GM03348 (cell line): ENCODE data around the gene SLC17A3.

Source experiments
- DNase-seq: peaks from one replicate; pipeline ENCODE4 v3.0.0; 2012; ENCODE audit warnings: low spot score

Gene SLC17A3

DNA sequence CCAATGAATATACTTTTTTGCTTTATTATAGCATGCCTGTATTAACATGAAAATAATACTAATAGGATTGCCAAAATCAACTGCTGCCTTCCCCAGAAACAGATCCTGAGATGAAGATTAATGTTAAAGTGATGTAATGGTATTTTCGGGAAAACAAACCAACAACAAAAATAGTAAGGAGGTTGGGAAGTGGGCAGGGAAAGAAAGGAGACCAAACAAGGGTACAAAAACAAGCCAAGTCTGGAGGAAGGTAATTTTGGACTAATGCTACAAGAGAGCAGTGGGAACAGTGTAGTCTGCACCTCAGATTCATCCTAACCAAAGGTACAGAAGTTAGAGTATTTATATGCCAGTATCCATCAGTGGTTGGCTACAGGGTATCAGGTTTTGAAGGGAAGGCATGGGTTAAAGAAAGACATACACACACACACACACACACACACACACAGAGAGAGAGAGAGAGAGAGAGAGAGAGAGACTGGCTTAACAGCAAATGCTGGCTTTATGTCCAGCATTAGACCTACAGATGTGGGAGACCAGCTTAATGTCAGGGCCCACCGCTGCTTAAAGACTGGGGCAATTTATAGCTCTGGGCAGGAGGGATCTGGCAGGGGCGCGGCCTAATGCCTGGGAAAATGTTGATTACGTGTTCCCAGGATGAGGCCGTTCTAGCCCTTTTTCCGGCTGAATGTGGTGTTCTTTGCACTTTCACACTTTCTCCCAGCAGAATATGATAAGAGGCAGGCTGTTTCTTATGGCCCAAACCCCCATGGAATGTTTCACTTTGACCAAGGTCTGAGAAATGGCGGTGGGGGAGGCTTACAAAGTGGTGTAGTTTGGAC is 38.4 kb downstream of the SLC17A3 start:
- no peak for DNase-seq

DNA sequence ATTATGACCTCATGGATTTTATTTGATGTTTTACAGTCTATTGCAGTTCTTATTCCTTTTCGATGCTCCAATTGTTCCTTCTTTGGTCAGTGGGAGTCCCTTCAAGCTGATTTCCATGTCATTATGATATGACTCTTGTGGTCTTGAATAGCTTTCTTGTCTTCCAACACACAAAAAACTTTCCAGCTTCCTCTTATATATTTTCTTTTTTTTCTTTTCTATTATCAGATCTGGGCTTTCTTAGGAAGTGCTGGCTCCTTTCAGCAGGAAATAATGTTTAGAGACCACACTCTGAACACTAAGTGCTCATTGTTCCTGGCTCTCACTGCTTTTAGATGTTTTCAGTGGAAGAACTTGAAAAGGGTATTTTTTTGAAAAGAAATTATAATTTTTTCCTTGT is 39.1 kb downstream of the SLC17A3 start:
- no peak for DNase-seq

GRCh38 chr6:25833136-25833535 is 40.9 kb downstream of the SLC17A3 start:
- no peak for DNase-seq

GRCh38 chr6:25832670-25833069 is 41.4 kb downstream of the SLC17A3 start:
- DNase-seq: no peak

GRCh38 chr6:25832307-25832662 is 41.8 kb downstream of the SLC17A3 start:
- no peak for DNase-seq

DNA sequence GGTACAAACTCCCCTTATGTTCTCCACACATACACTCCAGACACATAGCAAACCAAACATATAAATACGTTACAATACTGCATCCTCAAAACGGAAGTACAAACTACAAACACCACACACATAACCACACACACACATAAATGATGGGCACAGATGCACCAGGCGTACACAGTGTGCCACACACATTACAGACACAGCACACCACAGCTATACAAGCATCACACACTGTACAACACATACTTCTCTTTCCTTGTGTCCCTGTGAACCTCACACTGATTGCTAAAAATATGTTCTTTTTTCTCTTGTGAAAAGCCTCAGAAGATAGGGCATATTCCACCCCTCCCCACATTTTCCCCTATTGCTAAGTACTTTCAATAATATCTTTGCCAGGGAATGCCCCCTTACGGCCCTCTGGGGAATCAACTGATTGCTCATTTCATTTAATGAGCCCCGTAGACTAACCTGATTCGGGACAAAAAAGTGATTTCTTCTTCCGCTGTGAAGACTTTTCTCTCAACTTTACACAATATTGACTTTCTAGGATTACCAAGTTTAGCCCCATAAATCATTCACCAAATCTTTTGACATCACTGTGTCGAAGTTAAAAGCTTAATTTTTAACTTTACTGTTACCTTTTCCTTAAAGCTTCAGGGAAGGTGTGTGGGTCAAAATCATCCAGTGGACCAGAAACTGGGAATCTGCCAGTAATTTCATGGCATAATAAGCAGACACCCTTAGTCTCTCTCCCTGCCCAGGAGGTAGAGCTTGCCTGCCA is 42.3 kb downstream of the SLC17A3 start, which contains the start of gene SLC17A1:
Gene SLC17A1 (minus strand): TSS at position 521 of the 775 bp plus-strand sequence. CDS start 1,495 bp downstream, outside the sequence.
- DNase-seq: no peak

GRCh38 chr6:25830458-25830857 is 43.6 kb downstream of the SLC17A3 start:
- no peak for DNase-seq

DNA sequence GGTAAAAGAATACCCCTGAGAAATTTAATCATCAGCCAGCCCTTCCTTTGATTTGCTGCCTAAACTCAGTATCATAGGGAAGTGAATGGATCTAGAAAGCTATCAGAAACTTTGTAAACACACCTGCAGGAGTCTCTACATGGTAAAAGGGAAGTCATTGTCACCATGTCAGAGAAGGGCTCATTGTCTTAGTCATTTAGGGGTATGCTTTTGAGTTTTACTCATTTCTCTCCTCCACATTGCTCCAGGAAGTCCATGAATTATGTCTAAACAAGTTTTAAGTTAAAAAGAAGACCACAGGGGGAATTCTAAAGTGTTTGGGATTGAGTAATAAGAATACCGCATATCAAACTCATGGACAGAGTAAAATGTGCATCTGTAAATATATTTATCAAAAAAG is 44.7 kb downstream of the SLC17A3 start:
- no peak for DNase-seq

DNA sequence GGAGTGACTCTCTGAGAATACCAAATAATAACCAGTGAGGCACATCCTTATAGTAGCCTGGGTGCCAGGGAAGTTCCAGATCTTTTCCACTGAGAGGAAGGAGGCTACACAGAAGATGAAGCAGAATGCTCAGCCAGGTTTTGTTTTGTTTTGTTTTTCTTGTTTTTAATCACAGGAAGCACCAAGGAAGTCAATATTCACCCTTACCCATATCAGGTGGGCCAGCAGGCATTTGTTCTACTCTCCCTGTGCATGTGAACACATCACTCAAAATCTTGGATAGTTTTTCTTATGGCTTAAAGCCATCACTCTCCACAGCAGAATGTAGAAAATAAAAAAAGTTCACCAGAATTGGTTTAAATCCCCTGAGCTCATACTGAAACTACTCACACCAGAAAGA is 52.7 kb downstream of the SLC17A3 start:
- no peak for DNase-seq

DNA sequence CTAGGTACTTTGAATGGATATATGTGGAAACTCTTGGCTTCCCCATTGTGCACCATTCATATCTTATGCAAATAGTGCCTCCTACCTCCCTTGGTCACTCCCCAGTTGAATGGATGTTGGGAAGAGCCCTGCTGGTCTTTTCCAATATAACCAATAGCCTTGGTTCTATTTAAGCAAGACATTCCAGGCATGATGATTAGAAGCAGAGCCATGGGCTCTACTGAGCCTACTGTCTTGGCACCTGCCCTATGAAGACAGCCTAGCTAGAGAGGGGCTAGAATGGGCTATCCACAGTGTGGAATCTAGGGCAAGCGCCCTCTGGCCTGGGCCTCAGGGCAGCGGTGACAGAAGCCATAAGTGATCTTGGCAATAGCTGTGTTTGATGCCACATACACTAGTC is 57.8 kb downstream of the SLC17A3 start:
- DNase-seq: no peak

DNA sequence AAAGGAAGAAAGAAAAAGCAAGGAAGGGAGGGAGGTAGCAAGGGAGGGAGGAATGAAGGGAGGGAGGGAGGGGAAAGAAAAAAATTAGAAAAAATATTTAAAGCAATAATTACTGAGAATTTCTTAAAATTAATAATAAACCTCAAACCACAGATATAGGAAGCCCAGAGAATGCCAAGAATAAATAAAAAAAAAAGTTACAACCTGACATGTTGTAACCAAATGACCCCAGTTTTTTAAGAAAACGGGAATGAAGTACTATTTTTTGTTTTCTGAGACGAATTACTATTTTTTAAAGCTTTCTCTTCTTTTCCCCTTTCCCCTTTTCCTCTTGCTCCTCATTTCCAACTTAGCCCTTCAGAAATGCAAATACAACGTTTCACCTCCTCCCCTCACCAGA is 58.8 kb downstream of the SLC17A3 start:
- DNase-seq: no peak

DNA sequence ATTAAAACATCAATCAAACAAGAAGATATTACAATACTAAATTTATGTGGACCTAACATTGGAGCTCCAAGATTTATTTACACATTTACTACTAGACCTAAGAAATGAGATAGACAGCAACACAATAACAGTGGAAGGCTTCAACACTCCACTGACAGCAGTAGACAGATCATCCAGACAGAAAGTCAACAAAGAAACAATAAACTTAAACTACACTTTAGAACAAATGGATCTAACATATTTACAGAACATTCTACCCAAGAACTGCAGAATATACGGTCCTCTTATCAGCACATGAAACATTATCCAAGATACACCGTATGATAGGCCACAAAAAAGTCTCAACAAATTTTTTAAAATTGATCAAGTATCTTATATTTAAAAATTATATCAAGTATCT is 69.2 kb downstream of the SLC17A3 start:
- DNase-seq: no peak

DNA sequence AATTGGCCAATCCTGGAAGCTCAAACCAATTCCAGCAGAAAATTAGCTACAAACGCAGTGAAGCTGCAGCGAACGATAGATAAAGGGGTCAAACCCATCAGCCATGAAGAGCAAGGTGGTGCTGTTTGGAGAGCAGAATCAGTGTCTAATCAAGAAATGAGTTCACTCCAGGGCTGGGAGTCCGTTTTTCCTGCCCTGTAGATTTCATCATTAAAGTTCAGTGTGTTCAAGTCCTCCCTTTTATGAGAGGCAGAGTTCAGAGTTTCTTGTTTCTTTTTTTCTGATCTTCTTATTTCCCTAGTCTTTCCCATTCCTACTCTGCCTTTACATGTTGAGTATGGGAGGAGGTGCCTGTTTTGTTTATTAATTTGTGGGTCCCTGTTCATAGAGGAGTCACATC is 72.6 kb downstream of the SLC17A3 start:
- DNase-seq: no peak
